CD14-positive monocyte (primary cell): ENCODE results near the gene LRSAM1. TPM values are rescaled to one million over a fixed set of nuclear protein-coding genes. Genes with fewer than 3 reads are reported as not detected.
A peak's percentile ranks its signal among the peaks of the same experiment; 100 is the strongest.

Experiments
- DNase-seq, 3 donors: peaks; one replicate each; pipeline ENCODE4 v3.0.0-alpha.2; 2011 to 2022
- H2AFZ ChIP-seq: 2 replicates; pipeline ENCODE4 v1.6.0; 2012; ENCODE audit warnings: mild to moderate bottlenecking, low read depth, low read length, inconsistent platforms; ENCODE audit not compliant: insufficient read depth, poor library complexity, severe bottlenecking
- H3K27ac ChIP-seq, 2 donors: 1 replicate in 1 of 2; 2 replicates in 1 of 2; pipeline ENCODE4 v1.5.1; 2012 to 2013; ENCODE audit warnings: low read length in 2 of 2, control low read depth in 1 of 2, inconsistent platforms in 1 of 2, low read depth in 1 of 2, mild to moderate bottlenecking in 1 of 2
- H3K27me3 ChIP-seq, 2 donors: one replicate each; pipeline versions ENCODE4 v1.6.0 to v1.6.1; 2011 to 2013; ENCODE audit warnings: low read length in 2 of 2; ENCODE audit not compliant: control insufficient read depth in 2 of 2, insufficient read depth in 2 of 2
- H3K36me3 ChIP-seq, 2 donors: replicated peaks in 1 of 2; 1 replicate in 1 of 2; 2 replicates in 1 of 2; pipeline versions ENCODE4 v1.5.1 to v1.6.1; 2012 to 2013; ENCODE audit warnings: low read length in 2 of 2, control low read depth in 1 of 2, inconsistent platforms in 1 of 2, mild to moderate bottlenecking in 1 of 2; ENCODE audit not compliant: insufficient read depth in 2 of 2, control insufficient read depth in 1 of 2
- H3K4me1 ChIP-seq, 2 donors: 1 replicate in 1 of 2; 2 replicates in 1 of 2; pipeline versions ENCODE4 v1.5.1 to v1.6.1; 2012 to 2013; ENCODE audit warnings: low read length in 2 of 2, control low read depth in 1 of 2, inconsistent platforms in 1 of 2, mild to moderate bottlenecking in 1 of 2, moderate library complexity in 1 of 2; ENCODE audit not compliant: insufficient read depth in 2 of 2, control insufficient read depth in 1 of 2
- H3K4me2 ChIP-seq: replicated peaks from 2 replicates; pipeline ENCODE3; 2012; ENCODE audit warnings: low read length, moderate library complexity, mild to moderate bottlenecking; ENCODE audit not compliant: poor library complexity, severe bottlenecking; ENCODE audit errors: extremely low read depth
- H3K4me3 ChIP-seq, 3 experiments: fragments of 200-600 bp in 1 of 3; sonication (generic) in 1 of 3; replicated peaks in 1 of 3; 1 replicate in 2 of 3; 2 replicates in 1 of 3; pipeline ENCODE4 v1.5.1; 2011 to 2013; ENCODE audit warnings: low read length in 3 of 3, mild to moderate bottlenecking in 3 of 3, control low read depth in 2 of 3, low read depth in 2 of 3, inconsistent platforms in 1 of 3, moderate library complexity in 1 of 3
- H3K79me2 ChIP-seq: 2 replicates; pipeline ENCODE4 v1.6.0; 2012; ENCODE audit warnings: mild to moderate bottlenecking, control low read depth, inconsistent platforms, low read length, moderate library complexity; ENCODE audit not compliant: insufficient read depth
- H3K9ac ChIP-seq: 2 replicates; pipeline ENCODE4 v1.6.0; 2017; ENCODE audit warnings: low read length, mild to moderate bottlenecking; ENCODE audit not compliant: insufficient read depth, poor library complexity, severe bottlenecking
- H3K9me3 ChIP-seq, 2 donors: replicated peaks in 1 of 2; 1 replicate in 1 of 2; 2 replicates in 1 of 2; pipeline versions ENCODE4 v1.5.1 to v1.6.1; 2012 to 2013; ENCODE audit warnings: low read length in 2 of 2, control low read depth in 1 of 2; ENCODE audit not compliant: control insufficient read depth in 1 of 2, insufficient read depth in 1 of 2
- H4K20me1 ChIP-seq: 2 replicates; pipeline ENCODE4 v1.6.0; 2012; ENCODE audit warnings: mild to moderate bottlenecking, low read length, control low read depth, moderate library complexity; ENCODE audit not compliant: insufficient read depth
- H3K27ac Mint-ChIP-seq, 7 donors: one replicate each; pipeline ENCODE4 v1.8.0; 2020; ENCODE audit warnings: mild to moderate bottlenecking in 7 of 7, mixed read lengths in 7 of 7, moderate library complexity in 6 of 7, inconsistent platforms in 2 of 7
- H3K27me3 Mint-ChIP-seq, 3 donors: one replicate each; pipeline ENCODE4 v1.8.0; 2021 to 2022; ENCODE audit warnings: low read depth in 3 of 3, mild to moderate bottlenecking in 3 of 3, mixed read lengths in 3 of 3, moderate library complexity in 3 of 3, inconsistent platforms in 1 of 3
- H3K36me3 Mint-ChIP-seq, 2 donors: one replicate each; pipeline ENCODE4 v1.8.0; 2020; ENCODE audit warnings: mixed read lengths in 2 of 2, inconsistent platforms in 1 of 2, mild to moderate bottlenecking in 1 of 2
- H3K4me1 Mint-ChIP-seq: one replicate; pipeline ENCODE4 v1.8.0; 2020; ENCODE audit warnings: mild to moderate bottlenecking, mixed read lengths
- H3K4me3 Mint-ChIP-seq, 2 donors: one replicate each; pipeline ENCODE4 v1.8.0; 2020; ENCODE audit warnings: mild to moderate bottlenecking in 2 of 2, mixed read lengths in 2 of 2, moderate library complexity in 1 of 2
- H3K9me3 Mint-ChIP-seq, 7 donors: one replicate each; pipeline ENCODE4 v1.8.0; 2020 to 2022; ENCODE audit warnings: mixed read lengths in 7 of 7, mild to moderate bottlenecking in 6 of 7, moderate library complexity in 6 of 7, inconsistent platforms in 2 of 7
- WGBS: methylation state at CpG from one replicate; pipeline ENCODE4 v1.1.5; 2013; ENCODE audit warnings: missing lambda C conversion rate; ENCODE audit not compliant: insufficient coverage; 5-methylcytosine and 5-hydroxymethylcytosine counted together
- intact Hi-C, 2 donors: fragments of 100-400 bp; cut with micrococcal nuclease; formaldehyde crosslinking; loops; one replicate each; pipeline versions ENCODE4 v1.15.0 to v1.15.1; 2023
- polyA plus RNA-seq, 3 donors: library from polyadenylated mRNA; depleted of rRNA in 1 of 3; unstranded in 2 of 3; stranded (reverse) in 1 of 3; fragments of 300-500 nt in 2 of 3; fragments of >200 nt in 1 of 3; fragmentation: Illumina TruSeq in 2 of 3; gene quantifications; 1 replicate in 2 of 3; 2 replicates in 1 of 3; pipeline ENCODE4 v1.2.3, GENCODE V29; 2012 to 2021
- TF ChIP-seq, protein P1 (sequence below): fragments of 200-600 bp; IDR thresholded peaks from one replicate; pipeline ENCODE4 v1.8.0; 2022; ENCODE audit warnings: antibody characterized with exemption, mild to moderate bottlenecking

The LRSAM1 gene
- polyA plus RNA-seq, 3 donors = 6.0 to 19.8 (median 8.2) TPM

DNA sequence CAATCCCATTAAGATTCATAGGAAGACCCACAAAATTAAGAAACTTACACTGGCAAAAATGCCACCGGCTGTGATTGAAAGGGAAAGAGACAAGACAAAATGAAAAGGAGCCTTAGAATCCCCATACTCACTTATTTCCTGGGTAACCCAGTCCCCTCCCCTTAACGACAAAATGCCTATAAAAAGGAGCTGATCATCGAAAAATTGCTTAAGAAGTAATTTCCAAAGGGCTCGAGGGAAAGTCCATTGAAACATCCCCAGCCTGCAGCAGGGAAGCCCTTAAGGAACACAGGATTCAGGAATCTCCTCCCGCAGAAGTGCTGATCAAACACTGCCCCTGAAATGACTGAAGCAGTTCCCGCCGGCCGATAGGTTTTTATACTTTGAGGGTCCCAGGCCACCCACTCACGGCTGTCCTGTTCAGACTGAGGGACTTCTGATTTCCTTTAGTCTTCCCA lies 27.8 kb upstream of the LRSAM1 start:
- H2AFZ ChIP-seq = peak overlapping the region; percentile 94
- H3K4me2 ChIP-seq = peak overlapping the region; percentile 85
- no peaks in the 10 kb centered on the region for H4K20me1 ChIP-seq
- no peaks in the 10 kb centered on the region for H3K27me3 ChIP-seq
- Mint-ChIP-seq H3K4me1 (peaks cover 45% of the 10 kb centered on the region), H3K27ac (peak overlapping the region; percentile 92 to 98 (median 96)), H3K4me3 (peak overlapping the region; percentile 96 to 99), H3K36me3 (peaks cover 10 to 16% of the 10 kb centered on the region in 2 donors), H3K9me3 (no peaks in the 10 kb centered on the region), H3K27me3 (peaks cover 0 to 2% (median 2%) of the 10 kb centered on the region in 3 donors)
- H3K9ac ChIP-seq = peak overlapping the region; percentile 82
- intact Hi-C loops = no loop called here
- H3K4me3 ChIP-seq = peak overlapping the region; percentile 71 to 88 (median 79)
- DNase-seq = peak in 2 of 3 donors; percentile 3 to 26
- peaks cover 31 to 35% of the 10 kb centered on the region in 2 donors for H3K4me1 ChIP-seq
- TF ChIP-seq, protein P1, sequence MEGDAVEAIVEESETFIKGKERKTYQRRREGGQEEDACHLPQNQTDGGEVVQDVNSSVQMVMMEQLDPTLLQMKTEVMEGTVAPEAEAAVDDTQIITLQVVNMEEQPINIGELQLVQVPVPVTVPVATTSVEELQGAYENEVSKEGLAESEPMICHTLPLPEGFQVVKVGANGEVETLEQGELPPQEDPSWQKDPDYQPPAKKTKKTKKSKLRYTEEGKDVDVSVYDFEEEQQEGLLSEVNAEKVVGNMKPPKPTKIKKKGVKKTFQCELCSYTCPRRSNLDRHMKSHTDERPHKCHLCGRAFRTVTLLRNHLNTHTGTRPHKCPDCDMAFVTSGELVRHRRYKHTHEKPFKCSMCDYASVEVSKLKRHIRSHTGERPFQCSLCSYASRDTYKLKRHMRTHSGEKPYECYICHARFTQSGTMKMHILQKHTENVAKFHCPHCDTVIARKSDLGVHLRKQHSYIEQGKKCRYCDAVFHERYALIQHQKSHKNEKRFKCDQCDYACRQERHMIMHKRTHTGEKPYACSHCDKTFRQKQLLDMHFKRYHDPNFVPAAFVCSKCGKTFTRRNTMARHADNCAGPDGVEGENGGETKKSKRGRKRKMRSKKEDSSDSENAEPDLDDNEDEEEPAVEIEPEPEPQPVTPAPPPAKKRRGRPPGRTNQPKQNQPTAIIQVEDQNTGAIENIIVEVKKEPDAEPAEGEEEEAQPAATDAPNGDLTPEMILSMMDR = no peak
- peaks cover 62% of the 10 kb centered on the region for H3K79me2 ChIP-seq
- H3K9me3 ChIP-seq = no peaks in the 10 kb centered on the region
- H3K36me3 ChIP-seq = peaks cover 2 to 10% of the 10 kb centered on the region in 2 donors
- WGBS = 0% methylated on average over 4 of the region's 9 CpGs
- H3K27ac ChIP-seq = peak overlapping the region; percentile 75 to 83

DNA sequence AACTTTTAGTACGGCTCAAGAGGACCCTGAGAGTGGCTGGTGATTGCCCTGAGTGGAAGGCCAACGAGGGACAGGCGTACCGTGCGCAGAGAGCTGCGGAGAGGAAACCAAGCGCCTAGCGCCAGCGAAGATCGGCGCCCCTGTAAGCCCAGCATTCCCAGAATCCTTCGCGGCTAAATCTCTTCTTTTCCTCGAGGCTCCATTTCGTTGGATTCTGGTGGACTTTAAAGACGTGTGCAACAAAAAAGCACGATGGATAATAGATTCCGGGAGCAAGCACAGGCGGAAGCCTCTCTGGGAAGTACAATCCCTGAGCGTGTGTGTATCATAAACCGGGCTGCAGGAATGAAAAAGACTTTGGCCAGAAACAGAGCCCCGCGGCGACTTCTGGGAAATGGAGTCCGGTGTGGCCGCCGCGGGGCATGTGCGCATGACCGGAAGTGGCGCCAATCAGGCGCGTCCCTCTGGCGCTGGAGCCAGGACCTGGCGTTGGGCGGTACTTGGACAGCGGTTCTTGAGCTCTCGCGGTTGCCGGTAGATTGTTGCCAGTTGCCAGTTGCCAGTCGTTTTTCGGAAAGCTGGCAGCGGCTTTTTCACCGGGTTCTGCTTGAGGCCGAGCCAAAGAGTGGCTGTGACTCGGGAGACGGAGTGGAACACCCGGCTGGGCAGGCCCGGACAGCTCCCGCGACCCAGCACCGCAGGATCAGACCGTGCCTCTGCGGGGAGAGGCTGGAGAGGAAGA lies 27.2 kb upstream of the LRSAM1 start, which contains the start of gene ZNF79:
ZNF79 (plus strand) TSS at position 449 of the 742 bp plus-strand sequence. CDS start 406 bp downstream, outside the sequence.
- H3K4me2 ChIP-seq = peak within 1 kb of the TSS; percentile 85
- peaks cover 15 to 19% of the 10 kb centered on the region in 2 donors for H3K36me3 Mint-ChIP-seq
- H3K27me3 Mint-ChIP-seq = peaks cover 0 to 2% (median 2%) of the 10 kb centered on the region in 3 donors
- intact Hi-C loops = loop anchor here in 1 of 2 donors (2.0 kb wide), 1 partner anchor 27 kb away; the partner anchor contains the start of genes LRSAM1 and RPL12
- peak within 1 kb of the TSS; percentile 75 to 83 for H3K27ac ChIP-seq
- H3K4me3 Mint-ChIP-seq = peak within 1 kb of the TSS; percentile 96 to 99
- peaks cover 43% of the 10 kb centered on the region for H3K4me1 Mint-ChIP-seq
- peak within 1 kb of the TSS; percentile 94 for H2AFZ ChIP-seq
- no peaks in the 10 kb centered on the region for H3K9me3 Mint-ChIP-seq
- peak within 1 kb of the TSS; percentile 71 to 88 (median 79) for H3K4me3 ChIP-seq
- peaks cover 31% of the 10 kb centered on the region in 2 donors for H3K4me1 ChIP-seq
- peaks cover 62% of the 10 kb centered on the region for H3K79me2 ChIP-seq
- peak within 1 kb of the TSS; percentile 82 for H3K9ac ChIP-seq
- H3K36me3 ChIP-seq = peaks cover 7 to 16% of the 10 kb centered on the region in 2 donors
- no peaks in the 10 kb centered on the region for H4K20me1 ChIP-seq
- H3K27ac Mint-ChIP-seq = peak within 1 kb of the TSS; percentile 92 to 98 (median 96)
- H3K9me3 ChIP-seq = no peaks in the 10 kb centered on the region
- no peaks in the 10 kb centered on the region for H3K27me3 ChIP-seq
- TF ChIP-seq, protein P1 = no peak
- under 1% methylated on average over 54 of the region's 54 CpGs for WGBS
- DNase-seq = peak; percentile 84 to 88 (median 87)
